A549 (cell line): Measurements from ENCODE around the gene CCDC187.

ENCODE experiments used
- HOXA7 ChIP-seq: fragments of 250-450 bp; sonication (Bioruptor Pico); IDR thresholded peaks from 2 replicates; pipeline ENCODE4 v1.5.0; 2020; ENCODE audit warnings: mild to moderate bottlenecking, moderate library complexity
- ZNF302 ChIP-seq: fragments of 250-450 bp; sonication (Bioruptor Pico); IDR thresholded peaks from 2 replicates; pipeline ENCODE4 v1.9.0; 2021; ENCODE audit warnings: inconsistent platforms, mild to moderate bottlenecking, moderate library complexity

DNA sequence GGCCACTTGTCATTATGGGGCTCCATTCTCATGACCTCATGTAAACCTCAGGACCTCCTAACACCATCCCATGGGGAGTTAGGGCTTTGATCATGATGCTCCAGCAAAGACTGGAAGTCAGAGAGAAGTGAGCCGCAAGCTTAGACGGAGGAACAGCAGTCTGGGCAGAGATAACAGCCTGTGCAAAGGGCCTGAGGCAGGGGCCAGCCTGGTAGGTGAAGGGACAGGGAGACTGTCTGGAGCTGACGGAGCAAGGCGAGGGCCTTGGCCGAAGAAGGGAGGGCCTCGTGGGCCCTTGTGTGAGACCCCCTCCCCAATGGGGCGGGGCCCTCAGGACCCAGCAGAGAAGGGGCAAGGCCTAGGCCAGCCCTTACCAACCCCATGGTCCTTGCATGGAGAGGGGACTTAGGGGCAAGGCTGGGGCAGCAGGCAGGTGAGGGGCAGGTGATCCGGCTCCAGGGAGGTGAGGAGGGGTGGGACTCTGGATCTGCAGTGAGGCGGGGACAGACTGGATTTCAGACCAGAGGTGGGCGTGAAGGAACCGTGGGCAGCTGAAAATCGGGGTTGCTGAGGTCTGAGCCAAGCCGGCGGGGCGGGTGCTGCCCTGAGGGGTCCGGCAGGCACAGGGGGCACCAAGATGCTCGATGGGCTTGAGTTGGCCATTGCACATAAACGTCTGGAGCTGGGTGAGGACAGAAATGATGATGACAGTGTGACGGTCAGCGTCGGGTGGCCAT lies 40.8 kb upstream of the CCDC187 start:
- no peak for TF ChIP-seq ZNF302
- TF ChIP-seq HOXA7 = no peak
